Body of pancreas (tissue), 4 donors: ENCODE measurements around the gene PBXIP1.

Experiments used
- CTCF ChIP-seq, 7 experiments: fragments of 450-650 bp in 4 of 7; fragments of 200-600 bp in 3 of 7; sonication (generic) in 3 of 7; IDR thresholded peaks; one replicate each; pipeline ENCODE4 v1.5.1; 2016 to 2019; ENCODE audit warnings: antibody characterized with exemption in 7 of 7
- POLR2A ChIP-seq, 3 donors: fragments of 450-650 bp; IDR thresholded peaks; one replicate each; pipeline ENCODE4 v1.6.1; 2016; ENCODE audit warnings: antibody characterized with exemption in 3 of 3, mild to moderate bottlenecking in 2 of 3

DNA sequence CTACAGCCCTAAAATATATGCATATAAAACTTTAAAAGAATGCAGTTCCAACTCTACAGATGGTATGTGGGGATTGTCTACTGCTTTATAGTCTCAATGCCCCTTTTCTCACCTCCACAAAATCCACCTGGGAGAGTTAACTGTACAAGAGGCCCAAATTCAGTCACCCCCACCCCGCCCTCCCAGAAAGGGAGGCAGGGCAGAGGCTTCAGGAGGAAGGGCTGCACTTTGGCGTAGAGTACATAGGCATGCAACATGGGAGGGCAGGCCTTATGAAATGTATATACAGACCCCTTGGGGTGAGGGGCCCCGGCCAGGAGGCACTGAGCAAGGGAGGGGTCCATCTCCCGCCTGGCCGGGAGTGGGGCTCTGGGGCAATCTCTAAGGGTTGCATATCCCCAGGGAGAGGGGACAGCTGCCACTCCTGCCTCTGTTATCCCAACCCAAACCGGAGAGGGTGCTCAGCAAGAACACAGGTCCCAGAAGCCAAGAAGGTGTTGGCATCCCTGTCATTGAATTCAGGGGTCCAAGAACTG lies 7.0 kb upstream of the PBXIP1 start:
- TF ChIP-seq CTCF (IDR thresholded peaks at IDR 0.05) (no peak), POLR2A (IDR thresholded peaks at IDR 0.05) (no peak)
